Measurements from ENCODE around the gene JAZF1.
"Not testable (repeated sequence)": the region's sequence is repeated elsewhere in the genome, so short reads cannot be mapped to it uniquely, and the experiment has no call there.

The JAZF1 gene

DNA sequence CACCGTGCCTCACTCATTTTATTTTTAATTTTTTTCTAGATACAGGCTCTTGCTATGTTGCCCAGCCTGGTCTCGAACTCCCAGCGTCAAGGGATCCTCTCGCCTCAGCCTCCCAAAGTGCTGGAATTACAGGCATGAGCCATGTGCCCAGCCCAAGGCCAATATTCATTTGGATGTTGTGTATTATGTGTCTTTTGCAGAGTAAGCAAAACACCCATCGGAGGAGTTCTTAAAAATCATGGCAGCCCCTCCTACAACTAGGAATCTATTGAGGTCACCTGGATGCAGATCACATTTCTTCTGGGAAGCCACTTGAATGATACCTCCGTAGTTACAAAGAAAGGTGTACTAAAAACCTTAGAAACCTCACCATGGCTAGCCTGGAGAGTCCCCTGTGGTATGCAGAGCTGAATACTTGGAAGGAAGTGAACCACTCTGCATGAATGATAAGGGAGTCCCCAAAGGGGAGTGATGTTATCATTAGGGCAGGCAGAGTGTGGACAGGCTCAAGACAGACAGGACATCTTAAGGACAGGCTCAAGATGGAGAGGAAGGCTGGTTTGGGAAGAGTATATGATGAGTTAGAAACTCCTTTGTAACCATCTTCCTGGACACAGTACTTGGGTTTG is 254.9 kb downstream of the JAZF1 start:
- no peak for DNase-seq

DNA sequence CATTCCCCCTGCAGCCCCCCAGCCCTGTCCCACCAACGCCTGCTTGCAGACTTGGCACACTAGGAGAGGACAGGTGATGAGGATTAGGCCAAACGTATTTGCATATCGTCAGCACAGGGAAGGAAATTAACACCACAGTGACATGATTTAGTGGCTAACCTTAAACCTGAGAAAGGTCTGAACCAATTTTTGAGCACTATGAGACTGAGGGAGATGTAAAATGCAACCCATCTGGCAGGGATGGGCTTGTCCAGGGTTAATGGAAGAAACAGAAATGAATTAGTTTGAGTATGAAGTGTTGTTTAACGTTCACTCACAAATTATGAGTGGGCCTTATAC is 257.0 kb downstream of the JAZF1 start:
- DNase-seq: no peak

DNA sequence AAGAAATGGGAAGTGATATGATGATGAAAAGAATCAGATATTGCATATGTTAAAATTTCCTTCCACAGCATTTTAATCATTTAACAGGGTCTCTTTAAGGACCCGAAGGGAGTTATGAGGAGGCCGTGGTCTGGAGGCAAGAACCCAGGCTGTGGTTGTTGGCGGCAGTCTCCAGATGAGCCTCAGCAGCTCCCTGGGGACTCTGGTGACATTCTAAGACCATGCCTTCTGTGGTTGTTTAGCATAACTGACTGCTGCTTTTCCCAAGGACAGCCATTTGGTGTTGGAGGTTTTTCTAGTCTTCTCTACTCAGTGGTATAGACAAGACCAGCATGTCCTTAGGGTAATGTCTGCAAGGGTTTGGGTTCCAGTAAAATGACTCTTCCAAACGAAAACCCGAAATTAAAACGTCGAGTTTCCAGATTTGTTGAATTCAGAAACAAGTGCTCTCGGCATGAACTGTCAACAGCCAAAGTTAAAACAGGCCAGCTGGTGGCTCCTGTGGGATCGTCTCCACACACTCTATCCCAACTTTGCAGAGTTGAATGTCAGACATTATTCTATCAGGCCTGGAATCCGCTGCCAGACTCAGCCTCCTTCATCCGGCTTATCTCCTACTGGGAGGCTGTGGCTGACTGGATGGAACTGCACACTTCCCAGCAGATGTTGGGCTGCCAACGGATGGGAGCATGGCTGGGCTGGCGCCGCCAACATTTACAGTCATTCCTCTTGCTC is 257.5 kb downstream of the JAZF1 start:
- no peak for DNase-seq

DNA sequence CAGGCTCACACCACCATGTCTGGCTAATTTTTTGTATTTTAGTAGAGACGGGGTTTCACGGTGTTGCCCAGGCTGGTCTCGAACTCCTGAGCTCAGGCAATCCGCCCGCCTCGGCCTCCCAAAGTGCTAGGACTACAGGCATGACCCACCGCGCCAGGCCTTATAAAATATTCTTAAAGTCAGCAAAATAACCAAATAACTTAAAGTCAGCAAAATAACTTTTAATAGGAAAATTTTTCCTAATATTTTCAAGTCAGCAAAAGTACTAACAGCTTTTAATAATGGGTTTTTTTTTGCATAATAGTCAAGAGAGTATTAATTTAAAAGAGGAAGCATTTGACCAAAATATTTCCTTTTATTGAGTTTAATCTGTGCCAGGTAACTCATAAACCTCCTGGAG is 258.2 kb downstream of the JAZF1 start:
- not testable (repeated sequence) for DNase-seq

DNA sequence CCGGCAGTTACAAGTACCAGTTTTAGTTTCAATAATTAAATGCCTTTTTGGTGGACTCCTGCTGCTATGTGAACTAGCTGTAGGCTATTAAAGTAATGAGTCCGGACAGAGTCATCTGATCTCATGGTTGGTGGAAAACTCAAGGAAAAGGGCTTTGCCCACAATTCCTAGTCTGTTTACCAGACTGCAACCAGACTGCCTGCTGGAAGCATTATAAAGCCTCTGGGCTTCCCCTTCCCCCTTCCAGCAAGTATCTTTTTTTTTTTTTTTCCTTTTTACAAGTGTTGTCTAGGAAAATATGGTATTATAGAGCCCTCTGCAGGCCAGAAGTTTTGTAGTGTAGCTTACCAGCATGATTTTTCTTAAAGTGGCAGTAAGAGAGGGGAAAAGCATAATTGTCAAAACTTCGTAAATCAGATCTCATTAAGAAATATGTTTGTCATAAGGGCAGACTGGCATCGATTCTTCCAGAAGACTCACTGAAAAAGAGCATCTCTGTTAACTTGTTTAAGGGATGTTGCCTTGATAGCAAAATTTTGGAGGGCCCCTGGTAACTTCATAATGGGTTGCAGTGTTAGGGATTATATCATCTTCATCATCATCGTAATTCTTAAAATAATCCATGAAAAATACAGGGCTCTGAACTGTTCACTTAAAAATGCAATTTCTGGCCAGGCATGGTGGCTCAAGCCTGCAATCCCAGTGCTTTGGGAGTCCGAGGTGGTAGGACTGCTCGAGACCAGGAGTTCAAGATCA is 259.3 kb downstream of the JAZF1 start:
- DNase-seq: peak in 1 of 2 donors; percentile 5

DNA sequence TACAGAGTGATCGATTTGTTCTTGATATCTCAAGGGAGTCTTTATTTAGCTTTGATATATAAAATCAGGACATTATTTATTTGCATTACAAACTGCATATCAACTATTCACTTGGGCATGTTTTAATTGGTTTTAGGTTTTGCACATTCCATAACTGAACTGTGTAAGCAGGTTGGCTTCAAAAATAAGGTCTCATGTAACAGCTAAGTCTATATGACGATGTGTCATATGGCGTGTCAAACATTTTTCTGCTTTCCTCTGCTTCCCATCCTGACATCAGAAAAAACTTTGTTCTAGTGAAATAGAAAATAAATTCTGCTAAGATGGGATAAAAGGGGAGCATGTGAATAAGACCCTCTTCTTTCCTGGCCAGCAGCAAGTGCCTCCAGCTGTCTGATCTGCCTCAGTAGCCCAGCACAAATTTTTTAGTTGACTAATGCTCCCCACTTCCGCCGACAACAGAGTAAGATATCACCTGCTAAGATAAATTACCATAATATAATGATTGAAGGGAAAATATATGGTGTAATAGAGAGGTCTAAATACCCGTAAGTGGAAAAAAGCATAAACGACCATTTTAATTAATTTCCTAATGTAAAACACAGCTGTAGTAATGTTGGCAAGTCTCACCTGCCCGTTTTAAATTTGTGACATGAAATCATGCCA is 260.2 kb downstream of the JAZF1 start:
- DNase-seq: no peak

DNA sequence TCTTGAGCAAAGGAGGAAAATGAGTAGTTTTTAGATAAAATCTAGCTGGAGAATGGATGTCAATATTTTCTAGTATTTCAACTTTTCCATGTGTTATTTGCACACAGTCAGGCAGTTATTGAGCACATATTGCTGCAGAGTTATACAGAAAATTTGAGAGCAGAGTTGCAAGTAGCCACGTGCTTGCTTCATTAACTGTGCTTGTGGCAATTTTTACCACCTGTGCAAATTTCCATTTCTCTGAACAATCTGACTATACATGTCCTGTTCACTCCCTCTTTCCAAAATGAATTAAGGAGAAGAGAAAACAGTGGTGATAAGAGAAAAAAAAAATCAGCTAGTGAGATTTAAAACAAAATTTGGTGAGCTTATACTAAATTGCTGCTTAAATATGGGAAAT is 262.1 kb downstream of the JAZF1 start:
- no peak for DNase-seq

DNA sequence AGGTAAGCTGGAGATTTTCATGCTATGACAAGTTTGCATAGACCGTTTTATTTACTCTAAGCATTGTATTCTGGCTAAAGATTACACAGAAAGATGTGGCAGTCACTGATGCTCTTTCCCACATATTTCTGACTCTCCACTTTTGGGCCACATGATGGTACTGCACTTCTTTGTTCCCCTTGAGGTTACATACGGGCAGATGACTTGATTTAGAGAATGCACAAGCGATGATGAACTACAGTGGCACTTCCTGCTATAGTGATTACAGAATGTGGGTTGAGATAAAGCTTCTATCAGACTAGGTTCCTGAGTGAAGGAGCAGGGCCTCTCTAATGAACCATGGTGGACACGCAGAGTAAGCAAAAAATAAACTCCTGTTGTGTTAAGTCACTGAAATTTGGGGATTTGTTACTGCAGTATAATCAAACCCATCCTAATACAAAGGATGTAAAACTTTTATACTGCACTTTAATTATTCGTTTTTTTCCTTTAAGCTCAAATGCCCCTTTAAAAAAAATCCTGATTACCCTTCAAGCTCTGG is 262.8 kb downstream of the JAZF1 start:
- no peak for DNase-seq

DNA sequence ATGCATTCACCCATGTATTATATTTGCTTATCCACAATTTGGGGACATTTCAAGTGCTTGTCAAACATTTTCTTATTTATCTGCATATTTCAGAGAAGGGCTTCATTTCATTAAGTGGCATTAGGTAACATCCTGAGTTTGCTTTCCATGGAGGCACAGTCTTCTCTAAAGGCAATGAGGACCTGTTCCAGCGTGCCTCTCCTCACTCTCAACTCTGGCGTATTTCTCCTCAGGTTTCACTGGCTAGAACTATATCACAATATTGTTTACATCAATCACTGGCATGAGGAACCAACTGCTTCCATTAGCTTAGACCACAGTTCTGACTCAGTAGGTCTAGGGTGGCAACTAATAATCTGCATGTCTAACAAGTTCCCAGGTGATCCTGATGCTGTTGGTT is 263.5 kb downstream of the JAZF1 start:
- DNase-seq: no peak

DNA sequence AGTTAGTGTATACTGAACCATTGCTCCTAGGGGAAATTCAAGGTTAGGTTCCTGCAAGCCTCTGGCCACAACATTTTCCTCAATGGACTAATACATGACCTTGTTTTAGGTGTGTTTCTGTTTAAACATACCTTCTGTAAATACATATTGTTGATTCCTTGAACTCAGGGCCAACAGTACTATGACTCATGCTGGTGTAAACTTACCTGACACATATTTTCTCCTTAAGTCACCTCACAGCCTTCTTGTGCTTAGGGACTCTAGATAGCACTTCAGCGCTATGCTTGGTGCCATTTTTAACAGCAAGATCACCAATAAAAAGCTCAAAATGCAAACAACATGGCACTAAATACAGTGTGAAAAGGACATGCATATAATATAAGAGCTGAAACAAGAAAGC is 264.2 kb downstream of the JAZF1 start:
- no peak for DNase-seq

DNA sequence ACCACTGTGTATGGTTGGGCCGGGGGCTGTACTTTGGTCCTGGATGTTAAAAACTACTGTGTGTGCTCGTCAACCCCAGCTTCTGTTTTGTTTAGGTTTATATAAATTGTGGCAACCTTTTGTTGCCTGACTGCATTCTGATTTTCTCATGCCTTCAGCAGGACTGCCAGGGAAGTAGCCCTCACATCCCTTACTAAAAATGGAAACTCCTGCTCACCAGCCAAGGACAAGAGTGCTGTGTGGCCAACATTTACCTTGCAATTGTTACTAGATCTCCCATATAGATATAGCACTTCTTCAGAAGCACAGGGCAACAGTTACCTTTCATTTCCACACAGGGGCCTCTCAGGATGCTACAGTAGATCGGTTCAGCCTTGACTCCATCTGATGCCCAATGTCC is 266.2 kb downstream of the JAZF1 start:
- DNase-seq: no peak

DNA sequence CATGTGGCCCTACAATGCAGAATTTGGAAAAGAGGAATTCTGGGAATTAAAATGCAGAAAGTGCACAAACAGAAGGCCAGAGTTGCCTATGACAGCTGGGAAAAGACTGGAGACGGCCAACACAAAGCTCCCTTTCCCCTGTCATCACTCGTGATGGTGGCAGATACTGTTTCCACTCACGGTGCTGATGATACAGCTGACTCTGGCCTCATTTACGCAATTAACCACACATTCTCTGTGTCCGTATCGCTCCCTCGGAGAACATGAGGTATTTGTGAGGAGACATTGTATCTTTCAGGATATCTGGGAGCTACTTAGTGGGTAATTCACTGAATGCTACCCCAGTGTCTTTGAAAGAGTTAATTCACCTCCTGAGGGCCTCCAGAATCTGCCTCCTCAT is 267.8 kb downstream of the JAZF1 start:
- DNase-seq: no peak

DNA sequence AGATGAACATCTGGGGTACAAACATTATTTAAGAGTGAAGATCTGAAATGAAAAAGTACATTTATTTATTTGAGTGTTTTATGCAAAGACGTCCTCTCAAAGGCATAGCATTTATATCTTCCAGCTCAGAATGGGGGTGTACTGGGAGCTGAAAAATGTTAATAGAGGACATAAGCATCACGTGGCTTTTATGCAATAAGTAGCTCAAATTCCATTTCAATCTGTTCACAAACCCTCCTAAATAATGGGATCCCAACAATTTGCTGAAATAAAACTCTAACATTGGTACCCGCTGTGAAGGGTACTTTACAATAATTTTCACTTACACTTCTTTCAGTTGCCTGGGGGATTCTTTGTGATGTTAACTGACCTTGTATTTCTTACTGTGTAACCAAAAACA is 268.7 kb downstream of the JAZF1 start:
- DNase-seq: no peak

DNA sequence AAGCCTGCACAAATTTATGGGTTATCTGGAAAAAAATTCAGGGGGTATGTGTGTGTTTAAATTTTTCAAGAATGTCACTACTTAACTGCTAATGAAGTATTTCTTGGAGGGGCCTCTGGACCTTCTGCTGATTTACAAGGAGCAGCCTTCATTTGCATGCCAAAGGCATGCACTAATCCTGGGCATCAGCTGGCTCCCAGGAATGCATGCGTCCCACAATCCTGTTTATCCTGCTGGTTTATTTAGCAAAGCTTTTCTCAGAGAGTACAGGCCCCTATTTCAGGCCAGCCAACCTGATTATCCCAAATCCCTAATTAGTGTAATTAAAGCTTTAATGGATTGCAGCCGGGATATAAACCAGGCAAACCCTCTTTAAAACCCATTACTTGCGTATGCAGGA is 270.3 kb downstream of the JAZF1 start:
- no peak for DNase-seq

DNA sequence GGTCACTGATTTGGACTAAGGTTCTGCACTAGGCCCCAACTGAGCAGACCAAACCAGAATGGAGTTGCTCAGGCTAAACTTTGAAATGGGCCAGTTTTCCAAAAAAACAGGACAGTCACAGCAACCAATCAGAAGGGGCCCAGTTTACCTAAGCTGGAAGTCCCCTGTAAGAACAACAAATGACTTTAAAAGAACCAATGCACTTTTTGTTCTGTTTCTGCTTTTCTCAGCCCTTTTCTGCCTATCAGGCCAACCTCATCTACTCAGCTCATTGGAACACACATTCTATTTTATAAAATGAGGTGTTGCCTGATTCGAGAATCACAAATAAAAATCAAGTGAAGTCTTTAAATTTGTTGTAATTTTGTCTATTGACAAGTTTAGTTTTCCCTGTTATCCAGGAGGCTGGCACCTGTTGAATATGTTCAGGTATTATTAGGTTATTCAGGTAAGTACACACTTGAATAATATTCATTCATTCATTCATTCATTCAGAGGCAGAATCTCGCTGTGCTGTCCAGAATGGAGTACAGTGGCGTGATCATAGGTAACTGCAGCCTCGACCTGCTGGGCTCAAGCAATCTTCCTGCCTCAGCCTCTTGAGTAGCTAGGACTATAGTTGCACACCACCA is 271.9 kb downstream of the JAZF1 start:
- no peak for DNase-seq

DNA sequence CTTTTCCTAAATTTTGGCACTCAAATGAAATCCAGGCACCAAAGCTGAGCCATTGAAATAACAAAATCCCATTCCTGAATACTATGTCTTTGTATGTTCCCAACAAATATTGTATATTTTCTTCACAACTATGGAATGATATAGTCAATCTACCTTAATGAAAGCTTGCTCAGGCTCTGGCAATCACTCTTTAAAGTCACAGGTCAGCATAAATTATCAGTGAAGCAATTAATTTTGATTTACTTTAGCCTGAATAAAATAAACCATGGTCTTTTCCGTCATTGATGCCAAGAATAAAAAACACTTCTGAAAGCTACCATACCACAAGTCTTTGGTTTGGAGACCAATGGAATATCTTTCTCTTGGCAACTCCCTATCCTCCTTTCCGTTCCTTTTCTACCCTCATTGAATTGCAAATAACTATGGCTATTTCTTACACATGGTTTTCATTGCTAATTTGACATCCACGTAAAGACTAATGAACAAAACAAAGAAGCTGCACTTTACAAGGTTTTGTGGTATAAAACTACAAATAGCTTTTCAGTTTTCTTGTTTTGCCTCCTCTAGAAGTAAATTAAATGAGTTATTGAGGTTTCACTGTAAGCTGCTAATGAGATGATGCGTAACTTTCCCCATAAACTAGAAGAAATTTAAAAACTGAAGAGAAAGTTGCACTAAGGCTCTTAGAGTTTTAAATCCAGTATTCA is 274.1 kb downstream of the JAZF1 start:
- no peak for DNase-seq

DNA sequence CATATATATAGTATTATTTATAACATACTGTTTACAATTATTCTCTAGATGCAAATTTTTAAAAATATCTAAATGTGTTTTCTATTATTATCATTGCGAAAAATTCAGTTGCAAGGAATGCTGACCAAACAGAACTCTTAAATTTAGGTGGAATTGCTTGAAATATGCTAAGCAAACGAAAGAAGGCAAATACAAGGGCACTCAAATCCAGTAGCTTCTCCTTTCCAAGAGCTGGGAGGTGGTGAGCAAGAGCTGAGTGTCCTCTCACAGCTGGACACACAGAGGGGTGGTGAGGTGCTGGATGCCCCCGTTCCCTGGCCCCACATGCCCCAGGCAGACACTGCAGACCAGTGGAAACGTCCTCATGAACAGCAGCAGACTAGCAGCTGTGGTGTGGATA is 274.6 kb downstream of the JAZF1 start:
- DNase-seq: no peak

DNA sequence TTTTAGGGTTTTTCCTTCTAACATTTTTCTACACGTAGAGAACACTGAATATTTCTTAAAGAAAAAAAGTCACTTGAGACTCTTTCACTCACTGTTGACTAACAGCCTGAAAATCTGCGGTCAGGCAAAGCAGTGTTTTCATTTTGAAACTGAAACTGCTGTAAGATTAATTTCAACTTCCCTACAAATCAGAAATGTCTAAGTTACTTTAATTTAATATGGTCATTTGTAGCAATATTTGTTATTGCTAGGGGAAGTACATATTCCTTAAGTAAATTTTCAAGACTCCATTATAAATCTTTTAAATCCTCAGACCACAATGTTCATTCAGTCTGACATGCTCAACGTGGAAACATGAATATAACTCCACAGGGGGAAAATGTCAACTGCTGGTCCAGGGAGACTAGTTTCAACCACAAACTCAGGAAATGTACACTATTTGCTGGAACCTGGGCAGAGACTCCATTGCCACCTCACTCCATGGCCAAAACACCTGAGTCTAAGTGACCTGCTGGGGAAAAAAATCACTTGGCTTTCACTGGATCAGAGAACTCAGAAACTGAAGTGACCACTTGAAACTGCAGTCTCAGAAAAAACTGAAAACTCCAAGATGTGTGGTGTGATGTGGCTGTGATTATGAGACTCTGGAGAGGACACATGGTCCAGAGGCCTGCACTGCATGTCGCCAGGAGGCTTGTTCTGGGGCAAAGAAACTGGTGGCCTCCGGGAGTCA is 279.4 kb downstream of the JAZF1 start:
- DNase-seq: no peak

DNA sequence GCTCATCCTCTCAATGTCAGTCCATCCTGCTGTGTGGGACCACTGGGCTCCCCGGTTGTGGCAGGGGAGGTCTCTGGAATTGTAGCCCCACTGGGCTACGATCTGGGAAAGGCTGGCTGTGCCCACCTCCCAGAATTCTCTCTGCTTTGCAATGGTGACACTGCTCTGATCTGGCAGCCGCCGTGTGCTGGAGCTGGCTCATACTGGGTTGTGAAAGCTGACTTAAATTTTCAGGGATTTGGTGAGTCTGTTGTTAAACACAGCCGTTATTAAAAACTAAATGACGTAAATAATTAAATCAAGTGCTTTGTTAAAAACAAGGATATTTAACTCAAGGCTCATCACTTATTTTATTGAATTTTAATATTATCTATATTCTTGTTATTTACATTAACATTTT is 280.6 kb downstream of the JAZF1 start:
- DNase-seq: no peak

DNA sequence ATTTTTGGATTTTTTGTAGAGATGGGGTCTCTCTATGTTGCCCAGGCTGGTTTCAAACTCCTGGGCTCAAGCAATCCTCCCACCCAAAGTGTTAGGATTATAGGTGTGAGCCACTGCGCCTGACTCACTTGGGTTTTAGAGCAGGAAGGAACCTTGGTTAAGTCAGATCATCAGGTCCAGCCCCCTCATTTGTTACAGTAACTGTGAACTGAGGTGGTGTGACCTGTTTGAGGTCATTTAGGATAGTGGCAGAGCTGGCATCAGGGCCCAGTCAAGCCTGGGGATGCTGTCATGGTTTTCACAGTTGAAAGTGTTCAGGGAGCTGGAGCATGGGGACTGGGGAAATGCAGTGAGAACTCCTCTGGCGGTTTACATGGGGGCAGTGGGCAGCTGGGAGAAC is 281.0 kb downstream of the JAZF1 start:
- DNase-seq: peak in 1 of 2 donors; percentile 16

DNA sequence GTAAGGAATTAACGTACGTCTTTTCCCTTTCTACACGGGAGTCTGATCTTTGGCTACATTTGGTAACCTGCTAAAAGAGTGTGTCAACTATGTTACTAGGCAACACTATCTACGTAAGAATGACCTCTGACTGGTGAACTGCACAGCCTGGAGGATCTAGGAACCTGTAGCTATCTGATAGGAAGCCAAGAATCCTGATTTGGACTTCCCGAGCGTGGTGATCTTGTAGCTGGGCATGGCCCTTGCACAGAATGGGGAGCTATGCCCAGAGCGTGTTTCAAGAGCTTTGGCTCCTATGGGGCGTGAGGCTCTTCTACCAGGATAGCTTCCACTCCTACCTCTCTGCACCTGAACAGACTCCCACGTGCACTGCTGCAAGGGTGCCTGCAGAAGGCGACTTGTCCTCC is 283.2 kb downstream of the JAZF1 start:
- DNase-seq: no peak

DNA sequence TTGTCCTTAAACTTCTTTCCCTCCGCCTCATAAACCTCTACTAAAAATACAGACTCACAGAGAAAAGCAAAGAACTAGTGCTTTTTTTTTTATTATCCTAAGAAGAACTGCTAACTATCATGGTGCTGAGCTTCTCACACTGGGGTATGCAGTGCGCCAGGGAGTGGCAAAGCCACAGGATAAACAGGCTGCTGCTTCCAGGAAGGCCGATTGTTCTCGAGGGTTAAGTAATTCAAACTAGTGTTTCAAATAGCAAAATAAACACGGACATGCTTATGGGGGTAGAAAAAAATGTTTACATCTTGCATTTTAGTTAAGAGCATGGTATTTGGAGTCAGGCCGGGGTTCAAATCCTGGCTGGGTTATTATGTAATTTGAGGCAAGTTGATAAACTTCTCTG is 283.6 kb downstream of the JAZF1 start:
- no peak for DNase-seq

Measured in stimulated activated CD4-positive, alpha-beta T cell treated with anti-CD3 and anti-CD28 coated beads, Interleukin-2, amount 100 ng/mL, for 48 hours (primary cell).